GM19328 (cell line): ENCODE data around the gene ADK.
"Not testable (repeated sequence)": the region's sequence is repeated elsewhere in the genome, so short reads cannot be mapped to it uniquely, and the experiment has no call there.

Experiments
- ATAC-seq: cut with Tn5 transposase; IDR thresholded peaks from one replicate; pipeline ENCODE4 v1.9.1; 2021; ENCODE audit warnings: mild to moderate bottlenecking, moderate library complexity; ENCODE audit not compliant: unreplicated experiment

ADK gene

GRCh38 chr10:74337330-74338016 is 186.5 kb downstream of the ADK start:
- ATAC-seq: no peak

GRCh38 chr10:74342991-74343390 is 192.0 kb downstream of the ADK start:
- no peak for ATAC-seq

GRCh38 chr10:74343804-74344203 is 192.8 kb downstream of the ADK start:
- ATAC-seq: no peak

GRCh38 chr10:74344306-74344705 is 193.3 kb downstream of the ADK start:
- no peak for ATAC-seq

- no peak for ATAC-seq
Observed at GRCh38 chr10:74347522-74347921, 196.5 kb downstream of the ADK start.

GRCh38 chr10:74353021-74353420 is 202.0 kb downstream of the ADK start:
- ATAC-seq: not testable (repeated sequence)

- ATAC-seq: no peak
Observed at GRCh38 chr10:74361678-74362077, 210.7 kb downstream of the ADK start.

GRCh38 chr10:74363727-74364126 is 212.7 kb downstream of the ADK start:
- ATAC-seq: no peak

- no peak for ATAC-seq
Observed at GRCh38 chr10:74365109-74365508, 214.1 kb downstream of the ADK start.

- no peak for ATAC-seq
Observed at GRCh38 chr10:74371696-74372095, 220.7 kb downstream of the ADK start.

- no peak for ATAC-seq
Observed at GRCh38 chr10:74373059-74373458, 222.0 kb downstream of the ADK start.

- no peak for ATAC-seq
Observed at GRCh38 chr10:74377476-74377875, 226.5 kb downstream of the ADK start.

GRCh38 chr10:74379474-74379873 is 228.5 kb downstream of the ADK start:
- no peak for ATAC-seq

GRCh38 chr10:74380795-74381194 is 229.8 kb downstream of the ADK start:
- no peak for ATAC-seq

GRCh38 chr10:74381291-74381853 is 230.4 kb downstream of the ADK start:
- no peak for ATAC-seq

GRCh38 chr10:74382663-74383062 is 231.6 kb downstream of the ADK start:
- ATAC-seq: no peak

- no peak for ATAC-seq
Observed at GRCh38 chr10:74383642-74384041, 232.6 kb downstream of the ADK start.

GRCh38 chr10:74384615-74385183 is 233.7 kb downstream of the ADK start:
- ATAC-seq: no peak

GRCh38 chr10:74388801-74389200 is 237.8 kb downstream of the ADK start:
- ATAC-seq: no peak

- ATAC-seq: no peak
Observed at GRCh38 chr10:74391786-74392185, 240.8 kb downstream of the ADK start.

GRCh38 chr10:74394416-74394969 is 243.5 kb downstream of the ADK start:
- no peak for ATAC-seq

- ATAC-seq: no peak
Observed at GRCh38 chr10:74400186-74400585, 249.2 kb downstream of the ADK start.
